ENCODE data around the gene SLC26A9.

GRCh38 chr1:205930195-205930577 is 13.1 kb downstream of the SLC26A9 start:
- TF ChIP-seq, protein P1, sequence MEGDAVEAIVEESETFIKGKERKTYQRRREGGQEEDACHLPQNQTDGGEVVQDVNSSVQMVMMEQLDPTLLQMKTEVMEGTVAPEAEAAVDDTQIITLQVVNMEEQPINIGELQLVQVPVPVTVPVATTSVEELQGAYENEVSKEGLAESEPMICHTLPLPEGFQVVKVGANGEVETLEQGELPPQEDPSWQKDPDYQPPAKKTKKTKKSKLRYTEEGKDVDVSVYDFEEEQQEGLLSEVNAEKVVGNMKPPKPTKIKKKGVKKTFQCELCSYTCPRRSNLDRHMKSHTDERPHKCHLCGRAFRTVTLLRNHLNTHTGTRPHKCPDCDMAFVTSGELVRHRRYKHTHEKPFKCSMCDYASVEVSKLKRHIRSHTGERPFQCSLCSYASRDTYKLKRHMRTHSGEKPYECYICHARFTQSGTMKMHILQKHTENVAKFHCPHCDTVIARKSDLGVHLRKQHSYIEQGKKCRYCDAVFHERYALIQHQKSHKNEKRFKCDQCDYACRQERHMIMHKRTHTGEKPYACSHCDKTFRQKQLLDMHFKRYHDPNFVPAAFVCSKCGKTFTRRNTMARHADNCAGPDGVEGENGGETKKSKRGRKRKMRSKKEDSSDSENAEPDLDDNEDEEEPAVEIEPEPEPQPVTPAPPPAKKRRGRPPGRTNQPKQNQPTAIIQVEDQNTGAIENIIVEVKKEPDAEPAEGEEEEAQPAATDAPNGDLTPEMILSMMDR (IDR thresholded peaks at IDR 0.05; ENCODE audit: low read depth, low read length, poor library complexity, severe bottlenecking) = no peak
- no peak for TF ChIP-seq EZH2phosphoT487 (IDR thresholded peaks at IDR 0.05; ENCODE audit: borderline replicate concordance, low read length)
